OCI-LY3 (cell line): Measurements from ENCODE around the gene NOL12.

Experiments
- EZH2phosphoT487 ChIP-seq: fragments of 200-600 bp; shearing (Covaris generic); IDR thresholded peaks from 2 replicates; pipeline ENCODE4 v1.6.1; 2018; ENCODE audit warnings: antibody characterized with exemption, mixed run types, low read depth
- TF ChIP-seq, protein P1 (sequence below): fragments of 200-600, 300-600 bp; sonication (generic); IDR thresholded peaks from 2 replicates; pipeline ENCODE4 v1.5.1; 2014; ENCODE audit warnings: antibody characterized with exemption, low read length, low read depth

DNA sequence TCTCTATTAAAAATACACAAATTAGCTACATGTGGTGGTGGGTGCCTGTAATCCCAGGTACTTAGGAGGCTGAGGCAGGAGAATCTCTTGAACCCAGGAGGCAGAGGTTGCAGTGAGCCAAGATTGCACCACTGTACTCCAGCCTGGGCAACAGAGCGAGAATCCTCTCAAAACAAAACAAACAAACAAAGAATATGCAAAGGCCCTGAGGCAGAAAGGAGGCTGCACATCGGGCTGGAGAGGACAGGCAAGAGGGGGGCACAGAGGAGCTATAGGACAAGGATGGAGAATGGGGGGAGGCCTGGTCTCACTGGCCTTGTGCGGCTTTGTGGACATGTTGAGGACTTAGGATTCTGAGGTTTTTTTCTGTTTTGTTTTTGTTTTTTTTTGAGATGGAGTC is 19.1 kb downstream of the NOL12 start:
- TF ChIP-seq, protein P1, sequence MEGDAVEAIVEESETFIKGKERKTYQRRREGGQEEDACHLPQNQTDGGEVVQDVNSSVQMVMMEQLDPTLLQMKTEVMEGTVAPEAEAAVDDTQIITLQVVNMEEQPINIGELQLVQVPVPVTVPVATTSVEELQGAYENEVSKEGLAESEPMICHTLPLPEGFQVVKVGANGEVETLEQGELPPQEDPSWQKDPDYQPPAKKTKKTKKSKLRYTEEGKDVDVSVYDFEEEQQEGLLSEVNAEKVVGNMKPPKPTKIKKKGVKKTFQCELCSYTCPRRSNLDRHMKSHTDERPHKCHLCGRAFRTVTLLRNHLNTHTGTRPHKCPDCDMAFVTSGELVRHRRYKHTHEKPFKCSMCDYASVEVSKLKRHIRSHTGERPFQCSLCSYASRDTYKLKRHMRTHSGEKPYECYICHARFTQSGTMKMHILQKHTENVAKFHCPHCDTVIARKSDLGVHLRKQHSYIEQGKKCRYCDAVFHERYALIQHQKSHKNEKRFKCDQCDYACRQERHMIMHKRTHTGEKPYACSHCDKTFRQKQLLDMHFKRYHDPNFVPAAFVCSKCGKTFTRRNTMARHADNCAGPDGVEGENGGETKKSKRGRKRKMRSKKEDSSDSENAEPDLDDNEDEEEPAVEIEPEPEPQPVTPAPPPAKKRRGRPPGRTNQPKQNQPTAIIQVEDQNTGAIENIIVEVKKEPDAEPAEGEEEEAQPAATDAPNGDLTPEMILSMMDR, result no peak
- no peak for TF ChIP-seq EZH2phosphoT487
